ENCODE results near the gene HIF3A.
"Not testable (repeated sequence)": the region's sequence is repeated elsewhere in the genome, so short reads cannot be mapped to it uniquely, and the experiment has no call there.

HIF3A gene

GRCh38 chr19:46296722-46297461, at the start of gene HIF3A:
TSS of gene HIF3A (plus strand) at chr19:46297042. CDS start at chr19:46297077, 35 bp downstream.
- DNase-seq = peak in 35 of 51 donors; percentile 9 to 77 (median 47)

- no peak for DNase-seq
Observed at GRCh38 chr19:46250076-46250735, 46.6 kb upstream of the HIF3A start.

GRCh38 chr19:46251416-46251815, 45.4 kb upstream of the HIF3A start:
- no peak for DNase-seq

GRCh38 chr19:46254776-46255175, 42.1 kb upstream of the HIF3A start:
- DNase-seq = no peak

GRCh38 chr19:46256855-46257254, 40.0 kb upstream of the HIF3A start:
- no peak for DNase-seq

- not testable (repeated sequence) for DNase-seq
Observed at GRCh38 chr19:46261501-46261900, 35.3 kb upstream of the HIF3A start.

GRCh38 chr19:46262684-46263296, 34.1 kb upstream of the HIF3A start:
- not testable (repeated sequence) for DNase-seq

- DNase-seq = not testable (repeated sequence)
Observed at GRCh38 chr19:46264801-46265200, 32.0 kb upstream of the HIF3A start.

GRCh38 chr19:46265217-46265828, 31.5 kb upstream of the HIF3A start:
- peak in 45 of 51 donors; percentile 0 to 82 (median 30) for DNase-seq

- no peak for DNase-seq
Observed at GRCh38 chr19:46269101-46269500, 27.7 kb upstream of the HIF3A start.

- DNase-seq = no peak
Observed at GRCh38 chr19:46270521-46271256, 26.2 kb upstream of the HIF3A start.

- no peak for DNase-seq
Observed at GRCh38 chr19:46271481-46272197, 25.2 kb upstream of the HIF3A start.

- not testable (repeated sequence) for DNase-seq
Observed at GRCh38 chr19:46273931-46274330, 22.9 kb upstream of the HIF3A start.

- DNase-seq = no peak
Observed at GRCh38 chr19:46279177-46279576, 17.7 kb upstream of the HIF3A start.

- peak in 1 of 51 donors; percentile 1 for DNase-seq
Observed at GRCh38 chr19:46283771-46284170, 13.1 kb upstream of the HIF3A start.

GRCh38 chr19:46284635-46285034, 12.2 kb upstream of the HIF3A start:
- DNase-seq = no peak

- DNase-seq = no peak
Observed at GRCh38 chr19:46287585-46287984, 9.3 kb upstream of the HIF3A start.

GRCh38 chr19:46288896-46289588, 7.8 kb upstream of the HIF3A start:
- DNase-seq = no peak

GRCh38 chr19:46289724-46290619, 6.9 kb upstream of the HIF3A start:
- DNase-seq = no peak

All from hypothalamus (tissue), 51 donors.